GM23338 (cell line): Measurements from ENCODE around the gene VAV3. TPM values are rescaled to one million over a fixed set of nuclear protein-coding genes. Genes with fewer than 3 reads are reported as not detected.

ENCODE experiments used
- ATAC-seq: fragments of 200-7000 bp; cut with Tn5 transposase; 3 replicates; pipeline ENCODE4 v1.9.1; 2020
- DNase-seq: peaks from one replicate; pipeline ENCODE4 v3.0.0-alpha.2; 2015; ENCODE audit warnings: low spot score
- H2AFZ ChIP-seq: fragments of 200-600 bp; sonication (generic); 2 replicates; pipeline ENCODE4 v1.8.0; 2016; ENCODE audit warnings: antibody characterized with exemption, mild to moderate bottlenecking, moderate library complexity
- H3F3A ChIP-seq: fragments of 200-600 bp; sonication (generic); replicated peaks from 2 replicates; pipeline ENCODE4 v1.8.0; 2017; ENCODE audit warnings: antibody characterized with exemption, mixed run types, low read depth
- H3K27ac ChIP-seq: fragments of 200-600 bp; sonication (generic); 2 replicates; pipeline ENCODE4 v1.6.1; 2016; ENCODE audit warnings: low read depth
- H3K27me3 ChIP-seq: fragments of 200-600 bp; sonication (generic); 2 replicates; pipeline ENCODE4 v1.8.0; 2016; ENCODE audit warnings: mild to moderate bottlenecking, mixed run types, moderate library complexity; ENCODE audit not compliant: insufficient read depth
- H3K36me3 ChIP-seq: fragments of 200-600 bp; sonication (generic); 2 replicates; pipeline ENCODE4 v1.8.0; 2016; ENCODE audit warnings: mild to moderate bottlenecking; ENCODE audit not compliant: insufficient read depth
- H3K4me1 ChIP-seq: fragments of 200-600 bp; sonication (generic); 2 replicates; pipeline ENCODE4 v1.8.0; 2016; ENCODE audit warnings: mild to moderate bottlenecking, moderate library complexity; ENCODE audit not compliant: insufficient read depth
- H3K4me2 ChIP-seq: fragments of 200-600 bp; sonication (generic); 2 replicates; pipeline ENCODE4 v1.7.1; 2017; ENCODE audit warnings: mixed run types
- H3K4me3 ChIP-seq: fragments of 200-600 bp; sonication (generic); 2 replicates; pipeline ENCODE4 v1.6.1; 2016; ENCODE audit warnings: mixed run types
- H3K79me2 ChIP-seq: fragments of 200-600 bp; sonication (generic); replicated peaks from 2 replicates; pipeline ENCODE4 v1.8.0; 2017; ENCODE audit warnings: mild to moderate bottlenecking; ENCODE audit not compliant: insufficient read depth
- H3K9me2 ChIP-seq: fragments of 200-600 bp; sonication (generic); 2 replicates; pipeline ENCODE4 v1.8.0; 2017; ENCODE audit not compliant: insufficient read depth
- H4K20me1 ChIP-seq: fragments of 200-600 bp; sonication (generic); replicated peaks from 2 replicates; pipeline ENCODE4 v1.8.0; 2017; ENCODE audit warnings: mild to moderate bottlenecking; ENCODE audit not compliant: insufficient read depth
- H3K27ac Mint-ChIP-seq: 2 replicates; pipeline ENCODE4 v1.8.0; 2020; ENCODE audit warnings: inconsistent platforms, mild to moderate bottlenecking, moderate library complexity, mixed read lengths
- H3K27me3 Mint-ChIP-seq: 3 replicates; pipeline ENCODE4 v1.8.0; 2022; ENCODE audit warnings: low read depth, mild to moderate bottlenecking, moderate library complexity, mixed read lengths, inconsistent platforms; ENCODE audit not compliant: insufficient read depth, poor library complexity
- H3K36me3 Mint-ChIP-seq: 3 replicates; pipeline ENCODE4 v1.8.0; 2021; ENCODE audit warnings: low read depth, mild to moderate bottlenecking, inconsistent platforms, moderate library complexity, mixed read lengths
- H3K4me1 Mint-ChIP-seq: 3 replicates; pipeline ENCODE4 v1.8.0; 2020; ENCODE audit warnings: mild to moderate bottlenecking, inconsistent platforms, mixed read lengths
- H3K4me3 Mint-ChIP-seq: 3 replicates; pipeline ENCODE4 v1.8.0; 2021; ENCODE audit warnings: moderate library complexity, mild to moderate bottlenecking, inconsistent platforms, mixed read lengths
- H3K9me3 Mint-ChIP-seq: 3 replicates; pipeline ENCODE4 v1.8.0; 2020; ENCODE audit warnings: moderate library complexity, mild to moderate bottlenecking, inconsistent platforms, mixed read lengths
- CTCF ChIP-seq, 2 experiments: fragments of 200-600 bp in 1 of 2; sonication (generic) in 1 of 2; conservative IDR thresholded peaks; 2 replicates each; pipeline versions ENCODE4 v1.5.1 to v1.6.1; 2016 to 2017; ENCODE audit warnings: antibody characterized with exemption in 2 of 2, low read depth in 2 of 2, mild to moderate bottlenecking in 2 of 2, moderate library complexity in 1 of 2
- ETS1 ChIP-seq: IDR thresholded peaks from 2 replicates; pipeline ENCODE4 v1.6.1; 2016; ENCODE audit warnings: antibody characterized with exemption
- EZH2 ChIP-seq: fragments of 200-600 bp; sonication (generic); IDR thresholded peaks from one replicate; pipeline ENCODE4 v1.8.0; 2017; ENCODE audit warnings: antibody characterized with exemption, mild to moderate bottlenecking, low read depth; ENCODE audit not compliant: unreplicated experiment
- EZH2phosphoT487 ChIP-seq: fragments of 200-600 bp; sonication (generic); IDR thresholded peaks from one replicate; pipeline ENCODE4 v1.8.1; 2018; ENCODE audit warnings: antibody characterized with exemption; ENCODE audit not compliant: unreplicated experiment
- JUNB ChIP-seq: IDR thresholded peaks from one replicate; pipeline ENCODE4 v1.6.1; 2016; ENCODE audit warnings: antibody characterized with exemption; ENCODE audit not compliant: unreplicated experiment
- NANOG ChIP-seq: IDR thresholded peaks from 2 replicates; pipeline ENCODE4 v1.6.1; 2016; ENCODE audit warnings: antibody characterized with exemption, borderline replicate concordance
- POLR2AphosphoS5 ChIP-seq: IDR thresholded peaks from 2 replicates; pipeline ENCODE4 v1.6.1; 2016; ENCODE audit warnings: antibody characterized with exemption, low read depth
- REST ChIP-seq: IDR thresholded peaks from one replicate; pipeline ENCODE4 v1.6.1; 2018; ENCODE audit warnings: antibody characterized with exemption; ENCODE audit not compliant: unreplicated experiment
- ZNF114 ChIP-seq: fragments of 250-450 bp; sonication (Bioruptor Pico); IDR thresholded peaks from 2 replicates; pipeline ENCODE4 v1.5.0; 2020; ENCODE audit warnings: mild to moderate bottlenecking, moderate library complexity
- ZNF331 ChIP-seq: fragments of 250-450 bp; sonication (Bioruptor Pico); IDR thresholded peaks from 2 replicates; pipeline ENCODE4 v1.5.0; 2020; ENCODE audit warnings: low read depth, mild to moderate bottlenecking, moderate library complexity
- ZNF462 ChIP-seq: fragments of 250-450 bp; sonication (Bioruptor Pico); IDR thresholded peaks from 2 replicates; pipeline ENCODE4 v1.5.0; 2020; ENCODE audit warnings: mild to moderate bottlenecking, moderate library complexity
- polyA plus RNA-seq: library from polyadenylated mRNA; unstranded; fragments of >200 nt; fragmentation: Nextera tagmentation; extraction: Ambion mirVana; gene quantifications from 2 replicates; pipeline ENCODE4 v1.2.1, GENCODE V29; 2016
- total RNA-seq: library from RNA; depleted of rRNA; stranded (reverse); fragments of >200 nt; shearing (Covaris generic); gene quantifications from 2 replicates; pipeline ENCODE4 v1.2.3, GENCODE V29; 2014

VAV3 gene
- total and polyA plus RNA-seq, 2 experiments from 2014 or later: 3.0 to 11.3 TPM

- Mint-ChIP-seq H3K36me3 (no peaks in the 10 kb centered on the region), H3K4me1 (peaks cover 2% of the 10 kb centered on the region; the same call in 2 of the 3 replicates), H3K4me3 (no peak overlapping the region), H3K27me3 (no peaks in the 10 kb centered on the region), H3K9me3 (no peaks in the 10 kb centered on the region), H3K27ac (no peak overlapping the region)
- H3K9me2 ChIP-seq: no peaks in the 10 kb centered on the region
- no peak overlapping the region for H3K27ac ChIP-seq
- H3K4me1 ChIP-seq: no peaks in the 10 kb centered on the region
- no peaks in the 10 kb centered on the region for H3K27me3 ChIP-seq
- H3F3A ChIP-seq: no peaks in the 10 kb centered on the region
- ATAC-seq (no peak), DNase-seq (no peak)
- no peak overlapping the region for H3K4me2 ChIP-seq
- H4K20me1 ChIP-seq: no peaks in the 10 kb centered on the region
- TF ChIP-seq REST: no peak
- TF ChIP-seq ZNF114 (CRISPR knock-in tag): no peak
- no peak for TF ChIP-seq ZNF331
- TF ChIP-seq ZNF462 (CRISPR knock-in tag): no peak
- TF ChIP-seq EZH2phosphoT487: no peak
- TF ChIP-seq CTCF (conservative IDR thresholded peaks at IDR 0.05; ENCODE audit: low read depth in 2 of 2): no peak
- TF ChIP-seq ETS1: no peak
- no peak for TF ChIP-seq POLR2AphosphoS5
- no peak for TF ChIP-seq EZH2
- no peak for TF ChIP-seq JUNB
- TF ChIP-seq NANOG: no peak
- H3K4me3 ChIP-seq: no peak overlapping the region
- no peaks in the 10 kb centered on the region for H3K36me3 ChIP-seq
- no peak overlapping the region for H2AFZ ChIP-seq
- H3K79me2 ChIP-seq: no peaks in the 10 kb centered on the region
Measured at GRCh38 chr1:107974090-107974489, 9.1 kb upstream of the VAV3 start.
